ENCODE results near the gene STS.
"Not testable (repeated sequence)": the region's sequence is repeated elsewhere in the genome, so short reads cannot be mapped to it uniquely, and the experiment has no call there.

The STS gene

GRCh38 chrX:7178859-7179258 is 31.3 kb downstream of the STS start:
- DNase-seq (ENCODE audit: insufficient read length, low spot score); FAIRE-seq: not testable (repeated sequence)

- FAIRE-seq (no peak), DNase-seq (ENCODE audit: insufficient read length, low spot score) (no peak)
These were observed 31.9 kb downstream of the STS start for GRCh38 chrX:7179446-7179845.

- DNase-seq (ENCODE audit: insufficient read length, low spot score) (no peak), FAIRE-seq (no peak)
These were observed 37.3 kb downstream of the STS start for GRCh38 chrX:7184816-7185215.

- FAIRE-seq (no peak), DNase-seq (ENCODE audit: insufficient read length, low spot score) (no peak)
These were observed 41.2 kb downstream of the STS start for GRCh38 chrX:7188672-7189071.

GRCh38 chrX:7190157-7190556 is 42.6 kb downstream of the STS start:
- DNase-seq (ENCODE audit: insufficient read length, low spot score) (no peak), FAIRE-seq (no peak)

- FAIRE-seq (no peak), DNase-seq (ENCODE audit: insufficient read length, low spot score) (no peak)
These were observed 44.2 kb downstream of the STS start for GRCh38 chrX:7191681-7192110.

GRCh38 chrX:7192871-7193270 is 45.4 kb downstream of the STS start:
- no peak for DNase-seq (ENCODE audit: insufficient read length, low spot score)
- no peak for FAIRE-seq

- DNase-seq (ENCODE audit: insufficient read length, low spot score): no peak
- FAIRE-seq: no peak
These were observed 47.1 kb downstream of the STS start for GRCh38 chrX:7194606-7195005.
